Endothelial cell of hepatic sinusoid (primary cell): ENCODE data around the gene C15orf39.
"Not testable (repeated sequence)": the region's sequence is repeated elsewhere in the genome, so short reads cannot be mapped to it uniquely, and the experiment has no call there.

ENCODE experiments used
- in situ Hi-C: cut with HindIII; loops from 2 replicates; pipeline ENCODE4 v1.10.0; 2017; ENCODE audit warnings: low sequenced_read_pairs

The C15orf39 gene

DNA sequence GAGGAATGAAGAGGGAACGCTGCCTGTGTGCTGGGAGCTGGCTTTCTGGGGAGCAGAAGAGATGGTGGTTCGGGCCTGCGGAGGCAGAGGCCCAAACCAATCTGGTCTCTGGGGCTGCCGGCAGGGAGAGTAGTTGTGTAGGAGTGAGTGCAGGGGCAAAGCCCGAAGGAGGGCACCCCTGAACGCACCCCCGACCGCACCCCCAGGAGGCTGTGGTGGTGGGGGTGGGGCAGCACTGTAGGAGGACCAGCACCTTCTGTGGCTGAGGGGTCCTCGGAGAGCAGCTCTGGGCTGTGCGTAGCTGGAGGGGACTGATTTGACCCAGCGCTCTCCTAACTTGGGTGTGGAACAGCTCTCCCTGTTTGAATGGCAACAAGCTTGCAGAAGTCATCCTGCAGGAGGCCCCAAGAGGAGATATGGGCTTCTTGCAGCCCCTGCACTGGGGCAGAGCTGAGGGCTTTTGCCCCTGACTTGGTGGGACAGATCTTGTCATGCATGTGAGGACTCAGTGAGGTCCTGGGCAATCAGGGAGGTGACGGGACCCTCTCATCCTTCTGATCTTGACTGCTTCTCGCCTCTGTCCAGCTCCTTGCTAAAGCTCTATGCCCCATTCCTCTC lies 26.1 kb downstream of the C15orf39 start:
- in situ Hi-C loops, result no loop called here

DNA sequence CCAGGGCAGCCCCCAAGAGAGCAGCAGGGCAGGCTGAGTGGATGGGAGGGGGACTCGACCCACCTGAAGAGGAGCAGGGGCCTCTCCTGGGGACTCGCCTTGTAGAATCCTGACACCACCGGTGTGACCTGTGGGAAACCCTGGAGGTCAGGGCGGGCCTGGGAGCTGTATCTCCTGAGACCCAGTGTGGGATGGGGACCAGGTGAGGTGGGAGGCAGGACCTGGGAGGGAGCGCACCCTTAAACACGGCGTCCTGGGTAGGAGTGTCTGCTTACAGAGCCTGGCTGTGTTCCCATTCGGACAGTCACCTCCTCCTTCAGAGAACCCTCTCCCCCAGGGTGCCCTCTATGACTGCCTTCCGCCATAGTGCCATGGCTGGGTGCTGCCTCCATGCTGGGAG lies 27.1 kb downstream of the C15orf39 start:
- in situ Hi-C loops, result no loop called here

DNA sequence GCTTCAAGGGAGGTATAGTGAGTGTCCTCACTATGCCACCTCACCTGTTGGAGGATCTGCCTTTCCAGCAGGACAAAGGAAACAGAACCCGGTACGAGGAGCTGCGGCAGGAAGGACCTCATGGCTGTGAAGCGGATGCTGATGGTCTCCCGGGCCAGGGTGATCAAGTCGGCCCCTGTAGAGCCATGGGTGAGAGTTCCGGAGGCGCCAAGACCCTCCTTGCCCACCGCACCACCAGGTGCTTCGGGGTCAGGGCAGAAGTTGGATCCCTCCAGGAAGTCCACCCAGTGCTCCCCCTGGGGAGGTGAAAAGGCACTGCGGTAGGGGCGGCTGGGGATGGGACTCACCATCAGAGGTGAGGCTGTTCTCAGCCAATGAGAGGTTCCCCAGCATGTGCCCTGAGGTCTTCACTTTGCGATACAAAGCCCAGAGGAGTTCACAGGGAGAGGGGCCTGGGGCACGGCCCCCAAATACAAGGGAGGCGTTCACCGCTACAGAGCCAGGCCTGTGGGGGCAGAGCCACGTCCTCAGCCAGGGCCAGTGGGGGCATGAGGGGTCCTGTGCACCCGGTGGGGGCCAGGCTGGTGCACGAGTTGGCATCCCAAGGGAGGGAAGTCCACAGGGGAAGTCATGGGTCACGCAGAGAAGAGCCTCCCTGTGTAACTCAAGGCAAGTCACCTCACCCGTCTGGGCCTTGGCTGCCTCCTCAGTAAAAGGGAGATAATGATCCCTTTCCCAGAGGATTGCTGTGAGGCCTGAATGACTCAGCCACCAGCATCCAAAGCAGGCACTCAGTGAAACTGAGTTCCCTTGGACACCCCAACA lies 27.7 kb downstream of the C15orf39 start:
- in situ Hi-C loops, result no loop called here

DNA sequence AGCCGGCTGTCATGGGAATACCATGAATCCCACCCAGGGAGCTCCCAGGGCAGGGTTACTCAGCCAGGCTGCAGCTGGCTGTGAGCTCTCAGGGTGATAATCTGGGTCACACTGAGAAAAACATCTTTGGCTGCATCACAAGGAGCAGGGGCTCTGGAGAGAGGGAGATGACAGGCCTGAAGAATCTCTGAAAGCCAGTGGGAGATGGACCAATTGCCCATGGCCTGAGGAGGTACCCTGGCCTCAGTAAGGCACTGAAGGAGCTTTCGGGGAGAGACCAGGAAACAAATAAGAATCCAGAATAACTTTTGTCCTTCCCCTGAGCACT lies 28.3 kb downstream of the C15orf39 start:
- in situ Hi-C loops, result no loop called here

DNA sequence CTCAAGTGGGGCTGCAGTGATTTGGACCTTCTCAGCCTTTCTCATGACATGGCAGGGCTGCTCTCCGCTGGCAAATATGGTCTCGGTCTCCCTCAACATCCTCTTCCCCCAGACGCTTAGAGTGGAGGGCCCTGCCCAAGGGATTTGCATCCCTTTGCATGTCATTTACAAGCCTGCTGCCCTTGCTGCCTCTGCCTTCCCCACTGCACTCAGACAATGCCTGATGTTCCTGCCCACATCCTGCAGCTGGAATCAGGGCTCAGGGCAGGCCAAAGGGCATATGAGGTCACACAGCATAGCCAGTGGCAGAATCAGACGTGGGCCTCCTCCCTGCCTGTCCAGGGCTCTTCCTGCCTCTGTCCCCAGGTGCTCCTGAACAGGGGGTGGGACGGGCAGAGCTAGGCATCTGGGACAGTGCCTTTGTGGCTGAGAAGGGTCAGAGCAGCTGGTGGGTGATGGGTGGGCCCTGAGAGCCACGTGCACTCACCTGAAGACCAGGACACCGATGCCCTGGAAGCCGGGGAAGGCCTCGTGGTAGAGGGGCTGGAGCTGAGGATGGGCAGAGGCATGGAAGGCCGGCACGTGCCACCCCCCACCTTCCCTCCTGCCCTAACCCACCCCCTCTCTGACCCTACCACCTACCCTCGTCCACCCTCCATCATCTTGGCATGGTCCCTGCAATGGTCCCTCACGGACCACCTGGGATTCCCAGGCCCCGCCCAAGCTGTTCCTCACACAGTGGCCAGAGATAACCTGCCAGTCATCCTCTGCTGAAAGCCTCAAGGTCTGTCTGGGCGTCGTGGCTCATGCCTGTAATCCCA lies 29.1 kb downstream of the C15orf39 start:
- in situ Hi-C loops, result no loop called here

DNA sequence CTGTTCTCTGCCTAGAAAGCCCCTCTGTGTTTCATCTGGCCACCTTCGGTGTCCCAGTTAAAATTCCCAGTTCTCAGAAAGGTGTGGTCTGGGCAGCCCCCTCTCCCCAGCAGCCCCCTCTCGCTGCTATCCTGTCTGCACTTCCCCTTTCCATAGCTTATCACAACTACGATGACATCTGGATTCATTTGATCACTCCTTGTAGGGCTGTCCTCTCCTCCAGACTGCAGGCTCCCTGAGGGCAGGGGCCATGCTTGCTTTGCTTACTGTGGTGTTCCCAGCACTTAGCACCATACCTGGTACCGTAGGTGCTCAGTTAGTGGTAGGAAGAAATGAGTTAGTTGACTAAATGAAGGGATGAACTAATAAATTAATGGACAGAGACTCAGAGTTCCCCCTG lies 30.2 kb downstream of the C15orf39 start:
- in situ Hi-C loops, result no loop called here

DNA sequence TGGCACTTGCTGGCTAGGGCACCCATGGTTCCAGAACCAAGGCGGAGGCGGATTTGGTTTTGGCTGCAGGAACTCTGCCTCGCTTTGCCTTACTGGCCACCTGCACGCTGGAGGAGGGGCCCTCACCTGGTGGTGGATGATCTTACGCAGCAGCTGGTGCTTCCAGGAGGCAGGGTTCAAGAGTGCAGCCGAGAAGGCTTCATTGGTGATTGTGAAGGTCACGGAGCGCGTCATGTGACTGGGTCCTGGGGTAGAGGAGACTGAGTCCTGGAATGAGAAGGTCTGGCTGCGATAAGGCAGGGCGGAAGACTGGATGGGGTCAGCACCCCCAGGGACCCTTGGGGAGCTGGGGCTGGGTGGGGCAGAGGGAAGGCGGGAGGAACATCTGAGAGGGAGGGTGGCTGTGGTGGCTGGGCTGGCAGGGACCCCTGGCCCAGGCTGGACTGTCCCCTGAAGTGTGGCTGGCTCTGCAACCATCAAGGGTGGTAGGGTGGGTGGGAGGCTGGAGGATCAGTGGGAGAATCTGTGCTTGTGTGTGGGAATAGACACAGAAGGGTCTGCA lies 30.7 kb downstream of the C15orf39 start:
- in situ Hi-C loops, result no loop called here

DNA sequence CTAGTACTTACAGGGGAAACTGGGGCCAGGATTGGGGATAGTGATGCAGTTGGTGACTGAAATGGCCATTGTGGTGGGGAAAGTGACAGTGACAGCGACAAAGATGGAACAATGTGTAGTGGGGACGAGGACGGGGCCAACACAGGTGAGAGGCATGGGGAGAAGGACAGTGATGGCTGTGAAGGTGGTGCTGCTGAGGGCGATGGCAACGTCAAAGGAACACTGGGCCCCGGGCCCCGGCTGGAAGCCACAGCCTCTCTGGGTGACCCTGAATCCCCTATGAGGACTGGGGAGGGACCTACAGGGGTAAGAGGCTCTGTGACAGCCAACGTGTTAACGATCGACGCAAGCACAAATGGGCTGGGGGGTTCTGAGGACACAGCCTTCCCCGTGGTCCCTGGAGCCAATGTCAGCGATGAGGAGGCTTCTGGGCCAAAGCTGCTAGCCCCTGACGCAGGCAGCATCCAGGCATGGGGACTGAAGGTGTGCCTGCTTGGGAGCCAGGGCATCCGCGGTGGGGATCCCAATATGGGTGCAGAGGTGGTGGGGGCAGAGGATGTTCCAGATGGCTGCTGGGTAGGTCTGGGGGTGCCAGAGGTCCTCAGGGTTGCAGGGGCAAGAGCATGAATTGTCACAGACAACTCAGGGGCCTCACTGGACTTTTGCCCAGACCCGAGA lies 31.3 kb downstream of the C15orf39 start:
- in situ Hi-C loops, result no loop called here

DNA sequence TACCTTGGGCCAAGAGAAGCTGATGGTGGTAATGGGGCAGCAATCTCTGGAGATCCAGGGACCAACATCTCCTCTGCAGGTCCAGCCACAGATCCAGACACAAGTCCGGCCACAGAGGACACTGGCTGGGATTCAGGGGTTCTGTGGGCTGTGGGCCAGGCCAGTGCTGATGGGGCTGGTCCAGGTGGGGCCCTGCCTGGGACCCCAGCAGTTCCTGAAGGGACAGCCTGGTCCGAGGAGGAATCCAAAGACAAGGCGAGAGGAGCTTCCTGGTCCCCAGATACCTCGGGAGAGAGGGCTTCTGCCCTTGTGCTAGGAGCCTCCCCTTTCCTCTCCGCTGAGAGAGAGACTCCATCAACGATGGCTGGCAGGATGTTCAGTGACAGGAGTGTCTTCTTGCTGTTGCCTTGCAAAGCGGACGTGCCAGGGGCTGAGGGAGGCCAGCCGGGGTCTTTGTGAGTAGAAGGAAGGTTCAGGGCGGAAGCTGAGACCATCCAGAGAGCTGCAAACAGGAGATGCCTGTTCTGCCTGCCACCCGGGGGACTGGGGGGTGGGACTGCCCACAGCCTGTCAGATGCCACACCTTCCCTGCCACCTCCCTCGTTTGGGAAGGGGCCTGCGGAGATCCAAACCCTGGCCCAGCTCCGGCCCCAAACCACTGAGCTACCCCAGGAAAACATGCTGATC lies 32.0 kb downstream of the C15orf39 start:
- in situ Hi-C loops, result no loop called here

DNA sequence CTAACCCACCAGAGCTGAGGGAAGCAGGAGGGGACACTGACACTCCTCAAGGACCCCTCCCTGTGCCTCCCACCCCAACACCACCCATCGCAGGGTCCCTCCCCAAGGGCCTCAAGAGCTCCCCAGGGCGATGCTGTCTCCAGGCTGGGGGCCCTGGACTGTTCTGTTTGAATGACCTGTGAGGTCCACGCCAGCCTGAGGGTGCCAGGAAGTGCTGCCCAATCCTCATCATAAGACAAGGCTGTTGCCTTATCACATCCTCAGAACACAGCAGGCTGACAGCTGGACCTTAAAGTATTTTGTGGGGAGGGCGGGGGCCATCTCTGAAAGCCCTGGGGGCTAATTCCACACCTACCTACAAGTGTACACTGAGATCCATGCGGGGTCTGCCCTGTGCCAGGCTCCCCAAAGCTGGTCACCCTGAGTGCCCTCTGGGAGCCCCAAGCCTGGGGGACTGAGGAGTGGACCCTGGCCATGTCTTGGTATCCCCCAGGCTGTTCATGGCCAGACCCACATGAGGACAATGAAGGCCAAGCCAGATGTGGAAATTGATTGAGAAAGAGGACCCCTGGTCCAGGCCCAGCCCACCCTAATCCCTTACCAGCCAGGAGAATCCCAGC lies 32.6 kb downstream of the C15orf39 start:
- in situ Hi-C loops, result no loop called here

DNA sequence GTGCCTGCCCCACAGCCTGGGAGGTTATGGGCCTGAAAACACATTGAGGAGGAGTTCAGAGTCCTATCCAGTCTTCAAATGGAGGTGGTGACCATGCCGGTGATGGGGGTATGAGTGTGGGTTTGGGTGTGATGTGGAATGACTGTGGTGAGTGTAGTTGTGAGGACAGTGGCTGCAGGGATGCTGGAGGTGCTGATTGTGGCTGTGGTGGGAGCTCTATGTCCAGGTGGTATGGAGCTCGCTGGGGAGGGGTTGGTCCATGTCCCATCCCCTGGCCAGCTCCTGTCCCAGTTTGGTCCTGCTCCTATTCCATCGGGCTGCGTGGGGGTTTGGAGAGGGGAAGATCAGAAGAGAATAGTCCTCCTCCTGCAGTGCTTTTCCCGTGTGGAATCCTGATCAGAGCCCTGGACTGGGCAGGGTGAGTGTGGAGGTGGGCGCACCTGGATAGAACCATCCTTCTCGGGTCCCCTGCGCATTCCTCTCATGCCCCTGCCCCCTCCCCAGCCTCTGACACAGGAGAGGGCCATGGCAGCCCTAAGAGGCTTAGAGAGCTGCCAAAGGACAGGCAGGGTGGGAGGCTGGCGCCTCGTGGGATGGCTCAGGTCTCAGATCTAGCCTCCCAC lies 33.5 kb downstream of the C15orf39 start:
- in situ Hi-C loops, result no loop called here

DNA sequence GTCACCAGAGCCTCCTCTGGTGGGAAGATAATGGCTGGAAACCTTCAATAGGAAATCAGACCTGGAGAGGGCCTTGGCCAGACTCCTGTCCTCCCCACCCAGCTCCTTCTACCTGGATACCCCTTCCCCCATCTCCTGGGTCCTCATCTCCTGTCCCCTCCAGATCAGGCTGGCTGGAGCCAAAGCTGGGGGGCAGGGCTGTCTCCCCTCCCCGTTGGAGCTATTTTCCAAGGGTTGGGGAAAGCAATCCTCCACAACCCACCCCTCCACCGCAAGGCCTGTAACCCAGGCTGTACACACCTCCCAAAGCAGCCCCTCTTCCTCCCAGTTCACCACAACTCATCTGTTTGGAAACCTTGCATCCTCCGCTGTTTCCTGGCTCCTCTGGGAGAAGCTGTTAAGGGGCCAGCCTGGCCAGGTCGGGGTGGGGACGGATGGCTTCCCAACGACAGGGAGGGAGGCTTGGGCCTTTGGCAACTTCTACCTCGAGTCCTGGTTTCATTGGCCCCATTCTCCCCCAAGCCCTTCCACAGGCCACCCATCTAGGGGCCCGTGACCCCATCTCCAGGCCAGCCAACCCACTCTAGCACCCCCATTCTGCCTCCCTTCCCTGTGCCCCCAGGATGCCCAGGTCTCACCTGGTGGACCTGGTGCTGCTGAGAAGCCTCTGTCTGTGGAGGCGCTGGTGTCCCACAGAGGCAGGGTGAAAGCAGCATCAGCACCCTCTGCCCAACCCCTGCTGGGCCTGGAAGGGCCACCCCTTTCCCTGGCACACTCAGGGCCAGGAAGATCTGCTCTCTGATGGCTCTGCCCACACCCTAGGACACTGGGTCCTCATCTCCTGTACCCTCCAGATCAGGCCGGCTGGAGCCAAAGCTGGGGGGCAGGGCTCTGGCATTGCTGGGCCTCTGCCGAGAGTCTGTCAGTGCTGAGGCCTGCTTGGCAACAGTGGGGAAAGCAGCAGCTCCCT lies 34.4 kb downstream of the C15orf39 start:
- in situ Hi-C loops, result no loop called here

DNA sequence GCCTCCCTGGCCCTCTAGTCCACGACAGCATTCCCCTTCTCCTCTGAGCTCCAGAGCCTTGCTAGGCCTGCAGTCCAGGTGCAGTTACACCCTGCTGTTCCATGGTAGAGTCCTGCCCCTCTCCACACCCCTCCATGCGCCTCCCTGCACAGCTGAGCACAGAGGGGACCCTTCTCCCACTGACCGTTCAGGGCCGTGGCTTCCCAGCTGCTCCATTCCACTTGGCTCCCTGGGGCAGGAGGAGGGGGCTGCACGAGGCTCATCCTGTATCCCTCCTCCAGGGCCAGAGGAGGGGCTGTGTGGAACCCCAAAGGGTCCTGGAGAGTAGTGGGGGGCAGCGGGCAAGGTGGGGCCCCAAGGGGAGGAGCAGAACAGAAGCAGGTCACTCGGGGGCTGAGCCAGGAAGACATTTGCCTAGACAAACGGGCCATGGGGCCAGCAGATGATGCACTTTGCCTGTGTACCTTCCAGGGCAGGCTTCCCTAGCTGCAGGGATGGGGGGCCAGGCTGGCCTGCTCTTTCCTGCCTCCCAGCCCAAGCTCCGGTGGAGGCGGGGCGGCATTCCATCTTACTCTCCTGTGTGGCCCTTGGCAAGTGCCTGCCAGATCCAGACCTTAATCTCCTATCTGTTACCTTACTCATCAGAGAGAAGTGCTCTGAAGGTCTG lies 35.8 kb downstream of the C15orf39 start:
- in situ Hi-C loops, result no loop called here

DNA sequence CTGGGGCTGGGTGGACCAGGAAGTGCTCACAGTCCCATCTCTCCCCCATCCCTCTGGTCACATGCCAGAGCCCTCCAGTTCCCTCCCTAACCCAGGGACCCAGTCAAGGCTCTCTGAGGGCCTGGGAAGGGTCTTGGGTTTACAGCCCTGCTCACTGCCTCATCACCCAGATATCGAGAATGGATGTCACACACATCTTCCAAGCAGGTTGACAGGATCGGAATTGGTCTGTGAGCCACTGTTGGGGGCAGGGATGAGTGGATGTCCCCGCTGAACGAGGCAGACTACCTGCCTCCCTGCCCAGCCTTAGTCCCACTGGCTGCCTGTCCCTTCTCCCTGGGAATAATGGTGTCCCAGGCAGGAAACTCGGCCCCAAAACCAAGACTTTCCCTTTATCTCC lies 36.5 kb downstream of the C15orf39 start:
- in situ Hi-C loops, result no loop called here

DNA sequence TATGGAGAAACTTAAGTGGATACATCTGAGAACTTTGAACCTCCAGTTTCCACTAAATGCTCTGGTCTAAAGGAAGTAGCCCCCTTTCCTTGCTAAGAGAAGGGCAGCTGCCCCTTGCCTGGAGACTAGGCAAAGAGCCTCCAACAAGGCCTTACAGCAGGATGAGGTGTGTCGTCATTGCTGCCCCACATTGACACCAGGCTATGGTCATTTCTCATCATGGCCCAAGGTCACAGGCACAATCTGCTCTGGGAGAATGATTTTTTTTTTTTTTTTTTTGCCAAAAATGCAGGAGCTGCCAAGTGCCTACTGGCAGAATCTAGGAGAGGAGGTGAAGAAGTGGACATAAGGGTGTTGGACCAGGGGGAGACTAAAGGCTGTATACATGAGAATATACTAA lies 44.1 kb downstream of the C15orf39 start:
- in situ Hi-C loops, result not testable (repeated sequence)

DNA sequence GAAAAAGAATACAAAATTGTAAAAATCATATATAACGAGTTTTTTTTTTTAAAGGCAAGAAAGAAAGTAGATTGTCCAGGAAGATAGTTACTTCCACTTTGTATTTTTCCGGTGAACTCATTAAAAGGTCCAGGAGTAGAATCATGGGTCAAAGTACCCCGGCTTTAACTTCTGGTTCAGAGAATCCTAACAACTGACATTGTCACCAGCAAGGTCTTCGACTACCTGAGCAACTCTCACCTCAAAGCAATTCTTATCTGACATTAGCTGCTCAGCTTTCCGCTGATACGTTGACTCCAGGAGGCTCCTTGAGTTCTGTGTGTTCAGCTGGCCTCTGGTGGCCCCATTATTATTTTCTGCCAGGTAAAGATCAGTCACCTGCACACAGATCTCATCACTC lies 47.3 kb downstream of the C15orf39 start:
- in situ Hi-C loops, result not testable (repeated sequence)

DNA sequence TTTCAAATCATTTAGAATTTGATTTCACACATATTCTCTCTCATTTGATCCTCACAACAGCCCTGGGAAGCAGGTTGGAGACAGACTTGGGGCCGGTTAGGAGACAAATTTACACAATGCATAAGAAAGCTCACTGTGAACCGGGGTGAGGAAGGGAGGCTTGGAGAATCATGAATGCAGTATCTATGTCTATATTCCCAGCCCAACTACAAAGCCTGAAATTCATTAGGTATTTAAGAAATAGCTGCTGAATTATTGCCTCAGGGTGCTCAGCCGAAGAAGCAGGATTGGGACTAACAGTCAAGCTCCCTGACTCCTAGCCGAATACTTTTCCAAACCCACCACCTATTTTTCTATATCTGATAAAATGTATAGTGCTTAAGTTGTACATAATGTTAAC lies 48.0 kb downstream of the C15orf39 start:
- in situ Hi-C loops, result no loop called here

DNA sequence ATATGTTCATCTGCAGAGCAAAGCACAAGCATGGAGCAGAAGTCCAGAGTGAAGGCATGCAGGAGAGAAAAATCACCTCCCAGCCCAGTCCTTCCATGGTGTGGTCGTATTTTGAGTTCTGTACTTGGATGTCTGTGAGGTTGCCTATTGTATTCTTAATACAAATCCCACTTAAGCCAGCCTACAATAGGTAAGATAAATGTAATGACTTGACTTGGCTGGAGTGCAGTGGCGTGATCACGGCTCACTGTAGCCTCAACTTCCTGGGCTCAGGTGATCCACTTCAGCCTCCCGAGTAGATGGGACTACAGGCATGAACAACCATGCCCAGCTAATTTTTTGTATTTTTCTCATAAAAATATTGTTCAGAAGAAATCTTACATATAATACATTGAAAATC lies 49.7 kb downstream of the C15orf39 start:
- in situ Hi-C loops, result not testable (repeated sequence)
